DMS53 (cell line): Measurements from ENCODE around the gene REST.
"Not testable (repeated sequence)": the region's sequence is repeated elsewhere in the genome, so short reads cannot be mapped to it uniquely, and the experiment has no call there.

ENCODE experiments used
- DNase-seq: peaks from one replicate; lab custom pipeline; 2025; lab: John Stamatoyannopoulos, UW

Gene REST

GRCh38 chr4:56909086-56909894 lies 1.6 kb downstream of the REST start:
- DNase-seq = peak; percentile 51

- DNase-seq = no peak
These were observed 2.7 kb downstream of the REST start for GRCh38 chr4:56910172-56910967.

- DNase-seq = no peak
These were observed 6.6 kb downstream of the REST start for GRCh38 chr4:56914336-56914735.

GRCh38 chr4:56914977-56915376 lies 7.3 kb downstream of the REST start:
- not testable (repeated sequence) for DNase-seq

GRCh38 chr4:56927196-56927595 lies 19.5 kb downstream of the REST start:
- no peak for DNase-seq

- DNase-seq = no peak
These were observed 22.9 kb downstream of the REST start for GRCh38 chr4:56930638-56931037.

- DNase-seq = no peak
These were observed 24.2 kb downstream of the REST start for GRCh38 chr4:56931924-56932323.

GRCh38 chr4:56937262-56937661 lies 29.6 kb downstream of the REST start:
- DNase-seq = no peak

- not testable (repeated sequence) for DNase-seq
These were observed 32.1 kb downstream of the REST start for GRCh38 chr4:56939826-56940225.

GRCh38 chr4:56940403-56940802 lies 32.7 kb downstream of the REST start:
- no peak for DNase-seq

- no peak for DNase-seq
These were observed 33.3 kb downstream of the REST start for GRCh38 chr4:56940971-56941370.

- no peak for DNase-seq
These were observed 33.7 kb downstream of the REST start for GRCh38 chr4:56941403-56941802.

- DNase-seq = no peak
These were observed 46.2 kb downstream of the REST start for GRCh38 chr4:56953680-56954520.

- peak; percentile 4 for DNase-seq
These were observed 50.4 kb downstream of the REST start for GRCh38 chr4:56958111-56958517.

GRCh38 chr4:56959100-56959499 lies 51.4 kb downstream of the REST start:
- peak; percentile 28 for DNase-seq

GRCh38 chr4:56961107-56961500 lies 53.4 kb downstream of the REST start:
- no peak for DNase-seq

GRCh38 chr4:56971383-56971782 lies 63.7 kb downstream of the REST start:
- DNase-seq = no peak

GRCh38 chr4:56972389-56972788 lies 64.7 kb downstream of the REST start:
- no peak for DNase-seq

GRCh38 chr4:56972809-56973208 lies 65.1 kb downstream of the REST start:
- no peak for DNase-seq

- DNase-seq = no peak
These were observed 65.6 kb downstream of the REST start for GRCh38 chr4:56973336-56973735.

GRCh38 chr4:56976283-56976836 lies 68.7 kb downstream of the REST start:
- DNase-seq = peak; percentile 59

GRCh38 chr4:56976837-56977320 lies 69.2 kb downstream of the REST start:
- peak; percentile 79 for DNase-seq
